Kidney epithelial cell (primary cell): Measurements from ENCODE around the gene SLC26A9. TPM values are rescaled to one million over a fixed set of nuclear protein-coding genes. Genes with fewer than 3 reads are reported as not detected.
A peak's percentile ranks its signal among the peaks of the same experiment; 100 is the strongest.

ENCODE experiments used
- DNase-seq: peaks from one replicate; pipeline ENCODE4 v3.0.0-alpha.2; 2010; ENCODE audit warnings: low read depth
- H3K27me3 ChIP-seq: 2 replicates; pipeline ENCODE4 v1.6.0; 2011; ENCODE audit warnings: low read length; ENCODE audit not compliant: control insufficient read depth, insufficient read depth
- H3K36me3 ChIP-seq: 2 replicates; pipeline ENCODE4 v1.5.1; 2011; ENCODE audit warnings: low read length; ENCODE audit not compliant: control insufficient read depth, insufficient read depth
- H3K4me3 ChIP-seq: 2 replicates; pipeline ENCODE4 v1.5.1; 2011; ENCODE audit warnings: low read depth, mild to moderate bottlenecking, control low read depth, low read length
- total RNA-seq: library from RNA; depleted of rRNA; stranded (reverse); fragments of >200 nt; gene quantifications from 2 replicates; pipeline ENCODE4 v1.2.3, GENCODE V29; 2015
- TF ChIP-seq, protein P1 (sequence below): IDR thresholded peaks from 2 replicates; pipeline ENCODE4 v1.5.1; 2011; ENCODE audit warnings: mild to moderate bottlenecking, moderate library complexity, low read length, control low read depth, inconsistent platforms; ENCODE audit not compliant: insufficient read depth, poor library complexity, severe bottlenecking

Gene SLC26A9
- total RNA-seq, 1 donor from 2014 or later = not detected

DNA sequence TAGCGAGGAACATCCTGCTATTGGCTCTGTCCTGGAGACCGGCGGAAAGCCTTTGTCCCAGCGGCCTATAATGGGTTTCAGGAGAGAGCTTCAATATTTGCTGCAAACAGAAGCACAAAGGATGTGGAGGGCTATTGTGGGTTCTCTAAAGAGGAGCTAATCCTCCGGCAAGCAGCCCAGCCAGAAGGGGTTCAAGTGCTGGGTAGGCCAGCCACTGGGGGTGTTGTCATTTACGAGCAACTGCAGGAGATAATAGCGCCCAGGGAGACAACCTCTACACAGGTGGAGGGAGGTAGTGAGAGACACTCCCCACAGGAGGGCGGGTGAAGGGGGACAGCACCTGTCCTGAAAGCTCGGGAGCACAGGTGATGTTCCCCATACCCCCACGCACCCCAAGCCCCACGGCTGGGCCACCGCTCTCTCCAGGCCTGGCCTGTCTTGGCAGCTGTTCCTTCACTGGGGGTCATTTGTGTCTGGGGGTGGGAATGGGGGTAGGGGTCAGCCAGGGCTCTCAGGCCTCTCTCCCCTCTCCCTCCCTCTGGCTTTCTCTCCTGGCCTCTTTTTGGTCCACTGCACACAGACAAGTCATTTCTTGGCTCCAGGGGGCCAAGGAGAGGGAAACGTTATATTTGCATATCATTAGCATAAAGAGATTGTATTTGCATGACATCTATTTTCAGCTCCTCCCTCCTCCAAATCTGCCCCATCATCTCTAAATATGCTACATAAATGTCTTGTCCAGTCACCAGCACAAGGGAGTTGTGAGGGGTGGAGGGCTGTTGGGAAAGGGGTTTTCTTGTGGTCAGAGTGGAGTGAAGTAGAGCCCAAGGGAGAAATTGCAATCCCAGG is 22.0 kb upstream of the SLC26A9 start:
- Histone ChIP-seq H3K4me3 (no peak overlapping the region), H3K36me3 (no peaks in the 10 kb centered on the region), H3K27me3 (no peaks in the 10 kb centered on the region)
- TF ChIP-seq, protein P1, sequence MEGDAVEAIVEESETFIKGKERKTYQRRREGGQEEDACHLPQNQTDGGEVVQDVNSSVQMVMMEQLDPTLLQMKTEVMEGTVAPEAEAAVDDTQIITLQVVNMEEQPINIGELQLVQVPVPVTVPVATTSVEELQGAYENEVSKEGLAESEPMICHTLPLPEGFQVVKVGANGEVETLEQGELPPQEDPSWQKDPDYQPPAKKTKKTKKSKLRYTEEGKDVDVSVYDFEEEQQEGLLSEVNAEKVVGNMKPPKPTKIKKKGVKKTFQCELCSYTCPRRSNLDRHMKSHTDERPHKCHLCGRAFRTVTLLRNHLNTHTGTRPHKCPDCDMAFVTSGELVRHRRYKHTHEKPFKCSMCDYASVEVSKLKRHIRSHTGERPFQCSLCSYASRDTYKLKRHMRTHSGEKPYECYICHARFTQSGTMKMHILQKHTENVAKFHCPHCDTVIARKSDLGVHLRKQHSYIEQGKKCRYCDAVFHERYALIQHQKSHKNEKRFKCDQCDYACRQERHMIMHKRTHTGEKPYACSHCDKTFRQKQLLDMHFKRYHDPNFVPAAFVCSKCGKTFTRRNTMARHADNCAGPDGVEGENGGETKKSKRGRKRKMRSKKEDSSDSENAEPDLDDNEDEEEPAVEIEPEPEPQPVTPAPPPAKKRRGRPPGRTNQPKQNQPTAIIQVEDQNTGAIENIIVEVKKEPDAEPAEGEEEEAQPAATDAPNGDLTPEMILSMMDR = no peak
- DNase-seq = no peak

DNA sequence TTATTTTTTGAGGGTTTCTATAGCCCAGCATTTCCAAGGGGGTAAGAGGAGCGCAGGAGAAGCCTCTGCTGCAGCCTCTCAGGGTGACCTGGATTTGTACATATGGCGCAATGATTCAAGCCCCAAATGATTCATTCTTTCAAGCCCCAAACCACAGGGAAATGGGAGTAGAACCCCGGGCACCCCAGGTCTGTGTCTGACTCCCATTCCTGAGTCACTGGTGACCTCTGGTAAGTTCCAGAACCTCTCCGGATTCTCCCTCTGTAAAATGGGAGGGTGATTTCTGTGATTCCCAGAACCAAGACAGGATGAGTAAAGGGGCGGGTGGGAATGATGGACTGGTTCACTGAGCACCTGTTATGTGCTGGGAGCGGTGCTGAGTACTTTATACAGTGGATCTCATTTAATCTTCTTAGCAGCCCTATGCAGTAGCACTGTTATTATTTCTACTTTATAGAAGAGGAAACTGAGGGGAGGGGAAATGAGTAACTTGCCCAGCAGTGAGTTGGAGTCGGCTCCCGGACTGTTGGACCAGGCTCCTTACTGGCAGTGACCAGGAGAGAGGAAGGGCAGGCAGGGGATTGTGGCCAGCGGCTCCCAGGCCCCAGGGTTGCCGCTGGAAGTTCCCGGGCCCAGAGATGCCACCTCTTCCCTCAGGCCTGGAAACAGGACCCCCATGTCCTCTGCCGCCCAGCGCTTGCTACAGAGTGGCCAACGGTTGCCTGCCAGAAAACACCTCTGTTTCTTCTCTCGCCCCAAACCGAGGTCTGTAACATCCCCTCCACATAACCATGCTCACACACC is 20.3 kb upstream of the SLC26A9 start:
- DNase-seq = peak; percentile 69

DNA sequence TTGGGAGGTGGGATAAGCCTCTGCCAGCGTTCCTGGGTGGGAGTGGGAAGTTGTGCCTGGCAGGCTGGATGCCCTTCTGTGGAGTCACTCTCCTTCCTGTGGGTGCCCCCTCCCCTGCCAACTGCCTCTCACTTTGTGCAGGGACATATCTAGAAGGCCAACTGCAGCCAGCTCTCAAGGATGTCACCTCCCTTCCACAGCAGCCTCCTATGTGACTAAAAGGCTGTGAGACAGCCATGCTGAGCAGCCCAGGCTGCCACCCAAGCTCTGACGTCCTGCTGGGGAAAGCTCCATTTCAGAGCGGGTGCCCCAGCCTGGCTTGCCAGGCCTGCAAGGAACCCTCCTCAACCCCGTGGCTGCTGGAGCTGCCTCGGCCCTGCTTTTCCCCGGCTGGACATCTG is 19.6 kb upstream of the SLC26A9 start:
- TF ChIP-seq, protein P1 = no peak
- Histone ChIP-seq H3K27me3 (peaks cover 2% of the 10 kb centered on the region), H3K36me3 (no peaks in the 10 kb centered on the region), H3K4me3 (no peak overlapping the region)
- DNase-seq = no peak

More for the DNA sequence above, 20.3 kb upstream of the SLC26A9 start:
- TF ChIP-seq, protein P1 = no peak
- H3K36me3 ChIP-seq = no peaks in the 10 kb centered on the region
- H3K27me3 ChIP-seq = peaks cover 2% of the 10 kb centered on the region
- no peak overlapping the region for H3K4me3 ChIP-seq

DNA sequence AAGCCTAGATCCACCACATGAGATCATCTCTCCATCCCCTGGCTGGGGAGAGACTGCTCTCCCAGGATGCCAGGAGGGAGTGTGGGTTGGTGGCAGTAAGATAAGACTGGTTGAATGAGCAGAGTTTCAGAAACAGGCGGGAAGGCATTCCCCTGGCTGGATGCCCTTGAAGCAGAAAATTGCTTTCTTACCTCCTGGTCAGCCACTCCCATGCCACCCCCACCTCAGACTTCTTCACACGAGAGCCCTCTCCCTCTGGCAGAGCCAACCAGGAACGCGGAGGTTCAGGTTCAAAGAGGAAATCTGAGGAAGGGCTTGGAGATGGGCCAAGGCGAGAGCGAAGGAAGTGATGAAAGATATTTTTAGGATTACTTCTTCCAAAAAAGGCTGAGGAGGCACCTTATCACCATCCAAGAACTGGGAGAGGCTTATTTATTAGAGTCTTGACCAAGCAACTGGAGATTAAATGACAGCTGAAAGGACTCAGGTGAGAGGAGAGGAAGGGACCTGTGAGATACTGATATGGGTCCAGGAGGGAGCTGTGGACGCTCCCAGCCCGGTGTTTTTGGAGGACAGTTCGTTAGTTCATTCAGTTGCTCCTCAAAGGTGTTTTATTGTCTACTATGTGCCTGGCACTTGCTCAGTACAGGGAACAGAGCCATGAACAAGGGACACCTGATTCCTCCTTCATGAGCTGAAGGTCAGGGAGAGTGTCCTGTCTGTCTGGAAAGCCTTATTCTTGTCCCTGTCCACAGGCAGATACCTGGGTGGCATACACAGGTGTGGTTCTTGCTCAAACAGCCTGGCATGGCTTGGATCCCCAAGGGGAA is 18.9 kb upstream of the SLC26A9 start:
- TF ChIP-seq, protein P1 = no peak
- Histone ChIP-seq H3K27me3 (peaks cover 2% of the 10 kb centered on the region), H3K4me3 (no peak overlapping the region), H3K36me3 (no peaks in the 10 kb centered on the region)
- DNase-seq = peak; percentile 50

DNA sequence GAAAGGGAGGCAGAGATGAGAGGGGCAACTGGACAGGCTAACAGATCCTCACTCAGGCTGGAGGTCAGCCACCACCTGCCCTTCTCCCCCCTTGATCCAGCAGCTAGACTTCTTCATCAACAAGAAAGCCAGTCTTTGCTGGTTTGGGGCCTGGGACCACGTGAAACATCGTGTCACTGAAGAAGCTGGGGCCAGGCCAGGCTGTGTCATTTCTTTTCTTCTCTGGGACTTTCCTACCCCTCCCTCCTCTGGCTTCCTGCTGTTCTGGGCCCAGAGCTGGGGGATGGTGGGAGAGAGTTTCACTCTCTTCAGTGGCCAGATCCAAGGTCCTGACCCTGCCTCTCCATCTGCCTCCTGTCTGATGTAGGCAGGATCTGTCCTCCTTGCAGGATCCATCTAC is 18.1 kb upstream of the SLC26A9 start:
- H3K4me3 ChIP-seq = no peak overlapping the region
- H3K36me3 ChIP-seq = no peaks in the 10 kb centered on the region
- TF ChIP-seq, protein P1 = no peak
- no peak for DNase-seq
- H3K27me3 ChIP-seq = peaks cover 2% of the 10 kb centered on the region
